ENCODE results near the gene ANKRD29.
"Not testable (repeated sequence)": the region's sequence is repeated elsewhere in the genome, so short reads cannot be mapped to it uniquely, and the experiment has no call there.

Gene ANKRD29

DNA sequence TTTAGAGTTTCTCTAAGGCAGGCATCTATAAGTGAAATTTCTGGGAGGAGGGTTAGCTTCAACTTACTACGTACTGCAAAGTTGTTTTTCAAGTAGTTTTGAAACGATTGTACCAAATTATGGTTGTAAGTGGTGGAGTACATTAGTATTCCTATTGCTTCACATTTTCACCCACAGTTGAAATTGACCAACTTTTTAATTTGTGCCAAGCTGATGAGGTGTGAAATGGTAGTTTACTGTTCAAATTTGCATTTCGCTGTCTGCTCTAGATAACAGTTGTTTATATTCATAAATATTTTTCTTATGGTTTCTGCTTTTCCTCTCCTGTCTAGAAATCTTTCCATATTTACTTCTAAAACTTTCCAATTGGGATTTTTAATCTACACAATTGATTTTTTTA lies 95.0 kb downstream of the ANKRD29 start:
- Histone ChIP-seq H3K9me3 (ENCODE audit: low read depth, low read length) (no peaks in the 10 kb centered on the region), H3K4me3 (no peak overlapping the region), H3K36me3 (ENCODE audit: insufficient read depth, low read length) (peaks cover 20% of the 10 kb centered on the region), H3K27ac (no peak overlapping the region), H3K9ac (ENCODE audit: insufficient read length) (no peak overlapping the region)
- no peak for TF ChIP-seq POLR2AphosphoS5 (IDR thresholded peaks at IDR 0.05; ENCODE audit: borderline replicate concordance, low read depth, low read length)
- TF ChIP-seq FOXP2 (optimal IDR thresholded peaks at IDR 0.05; ENCODE audit: control extremely low read depth, extremely low read length, insufficient read depth): no peak
- TF ChIP-seq EZH2 (IDR thresholded peaks at IDR 0.05): no peak
- no peak for DNase-seq (ENCODE audit: low read depth, low spot score)

DNA sequence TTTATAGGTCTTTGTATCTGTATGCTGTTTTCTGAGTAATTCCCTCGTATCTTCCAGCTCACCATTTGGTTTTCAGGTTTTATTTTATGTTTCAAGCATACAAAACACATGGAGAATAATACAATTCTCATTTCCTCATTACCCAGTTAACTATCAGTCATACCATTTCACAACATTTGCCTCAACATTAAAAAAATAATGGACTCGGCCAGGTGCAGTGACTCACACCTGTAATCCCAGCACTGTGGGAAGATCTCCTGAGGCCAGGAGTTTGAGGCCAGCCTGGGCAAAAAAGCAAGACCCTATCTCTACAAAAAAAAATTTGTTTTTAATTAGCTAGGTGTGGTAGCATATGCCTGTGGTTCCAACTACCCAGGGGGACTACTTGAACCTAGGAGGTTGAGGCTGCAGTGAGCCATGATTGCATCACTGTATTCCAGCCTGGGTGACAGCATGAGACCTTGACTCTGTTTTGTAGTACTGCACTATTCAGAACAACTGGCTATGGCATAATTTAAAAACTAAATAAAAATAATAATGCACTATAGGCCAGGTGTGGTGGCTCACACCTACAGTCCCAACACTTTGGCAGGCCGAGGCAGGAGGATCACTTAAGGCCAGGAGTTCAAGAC lies 96.7 kb downstream of the ANKRD29 start:
- Histone ChIP-seq H3K9ac (ENCODE audit: insufficient read length) (no peak overlapping the region), H3K9me3 (ENCODE audit: low read depth, low read length) (no peaks in the 10 kb centered on the region), H3K36me3 (ENCODE audit: insufficient read depth, low read length) (peaks cover 23% of the 10 kb centered on the region), H3K4me3 (no peak overlapping the region), H3K27ac (no peak overlapping the region)
- no peak for DNase-seq (ENCODE audit: low read depth, low spot score)
- TF ChIP-seq EZH2 (IDR thresholded peaks at IDR 0.05): no peak
- TF ChIP-seq FOXP2 (optimal IDR thresholded peaks at IDR 0.05; ENCODE audit: control extremely low read depth, extremely low read length, insufficient read depth): no peak
- no peak for TF ChIP-seq POLR2AphosphoS5 (IDR thresholded peaks at IDR 0.05; ENCODE audit: borderline replicate concordance, low read depth, low read length)

DNA sequence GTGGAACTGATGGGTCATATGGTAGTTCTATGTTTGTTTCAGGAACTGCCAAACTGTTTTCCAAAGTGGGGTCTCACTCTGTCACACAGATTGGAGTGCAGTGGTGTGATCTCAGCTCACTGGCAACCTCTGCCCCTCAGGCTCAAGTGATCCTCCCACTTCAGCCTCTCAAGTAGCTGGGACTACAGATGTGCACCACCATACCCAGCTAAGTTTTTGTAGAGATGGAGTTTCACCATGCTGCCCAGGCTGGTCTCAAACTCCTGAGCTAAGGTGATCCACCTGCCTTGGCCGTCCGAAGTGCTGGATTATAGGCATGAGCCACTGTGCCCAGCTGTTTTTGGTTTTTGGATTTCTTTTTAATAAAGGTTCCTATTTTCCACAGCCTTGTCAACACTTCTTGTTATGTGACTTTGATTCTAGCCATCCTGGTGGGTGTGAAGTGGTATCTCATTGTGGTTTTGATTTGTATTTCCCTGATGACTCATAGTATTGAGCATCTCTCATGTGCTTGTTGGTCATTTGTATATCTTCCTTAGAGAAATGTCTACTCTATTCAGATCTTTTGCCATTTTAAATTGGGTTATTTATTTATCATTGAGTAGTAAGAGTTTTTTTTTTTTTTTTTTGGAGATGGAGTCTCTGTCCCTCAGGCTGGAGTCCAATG lies 99.2 kb downstream of the ANKRD29 start:
- TF ChIP-seq EZH2 (IDR thresholded peaks at IDR 0.05): no peak
- no peak for TF ChIP-seq FOXP2 (optimal IDR thresholded peaks at IDR 0.05; ENCODE audit: control extremely low read depth, extremely low read length, insufficient read depth)
- TF ChIP-seq POLR2AphosphoS5 (IDR thresholded peaks at IDR 0.05; ENCODE audit: borderline replicate concordance, low read depth, low read length): no peak
- no peak overlapping the region for H3K9ac ChIP-seq (ENCODE audit: insufficient read length)
- no peak overlapping the region for H3K4me3 ChIP-seq
- no peak overlapping the region for H3K27ac ChIP-seq
- DNase-seq (ENCODE audit: low read depth, low spot score): no peak
- H3K36me3 ChIP-seq (ENCODE audit: insufficient read depth, low read length): peaks cover 28% of the 10 kb centered on the region
- no peaks in the 10 kb centered on the region for H3K9me3 ChIP-seq (ENCODE audit: low read depth, low read length)

DNA sequence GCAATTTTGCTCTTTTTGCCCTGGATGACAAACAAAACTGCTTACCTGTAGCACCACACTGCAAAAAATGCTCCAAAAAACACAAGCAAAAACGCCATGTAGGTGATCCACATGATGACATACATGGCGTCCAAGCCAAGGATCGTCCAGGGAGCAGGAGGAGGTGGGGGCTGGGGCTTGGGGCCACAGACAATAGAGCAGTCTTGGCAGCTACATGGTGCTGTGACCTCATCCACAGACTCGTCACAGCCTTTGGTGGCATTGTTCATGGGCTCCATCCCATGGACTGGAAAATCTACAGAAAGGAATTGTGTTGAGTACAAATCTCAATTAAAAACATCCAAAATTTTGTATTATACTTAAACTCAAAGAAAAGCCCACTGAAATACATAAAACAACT lies 102.5 kb downstream of the ANKRD29 start:
- TF ChIP-seq POLR2AphosphoS5 (IDR thresholded peaks at IDR 0.05; ENCODE audit: borderline replicate concordance, low read depth, low read length) (no peak), FOXP2 (optimal IDR thresholded peaks at IDR 0.05; ENCODE audit: control extremely low read depth, extremely low read length, insufficient read depth) (no peak), EZH2 (IDR thresholded peaks at IDR 0.05) (no peak)
- H3K9me3 ChIP-seq (ENCODE audit: low read depth, low read length): no peaks in the 10 kb centered on the region
- peaks cover 9% of the 10 kb centered on the region for H3K36me3 ChIP-seq (ENCODE audit: insufficient read depth, low read length)
- DNase-seq (ENCODE audit: low read depth, low spot score): no peak
- no peak overlapping the region for H3K9ac ChIP-seq (ENCODE audit: insufficient read length)
- no peak overlapping the region for H3K27ac ChIP-seq
- no peak overlapping the region for H3K4me3 ChIP-seq

DNA sequence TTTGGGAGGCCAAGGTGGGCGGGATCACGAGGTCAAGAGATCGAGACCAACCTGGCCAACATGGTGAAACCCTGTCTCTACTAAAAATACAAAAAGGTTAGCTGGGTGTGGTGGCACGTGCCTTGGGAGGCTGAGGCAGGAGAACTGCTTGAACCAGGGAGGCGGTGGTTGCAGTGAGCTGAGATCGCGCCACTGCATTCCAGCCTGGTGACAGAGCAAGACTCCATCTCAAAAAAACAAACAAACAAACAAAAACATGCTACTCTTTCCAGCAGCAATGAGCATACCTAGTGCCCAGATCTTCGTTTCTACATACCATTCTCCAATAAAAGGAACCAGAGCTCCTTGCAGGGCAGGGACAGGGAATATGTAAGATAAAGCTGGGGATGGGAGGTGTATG lies 105.2 kb downstream of the ANKRD29 start:
- not testable (repeated sequence) for H3K4me3 ChIP-seq; H3K9ac ChIP-seq (ENCODE audit: insufficient read length); H3K9me3 ChIP-seq (ENCODE audit: low read depth, low read length); H3K27ac ChIP-seq; DNase-seq (ENCODE audit: low read depth, low spot score)
- peaks cover 17% of the 10 kb centered on the region for H3K36me3 ChIP-seq (ENCODE audit: insufficient read depth, low read length)

DNA sequence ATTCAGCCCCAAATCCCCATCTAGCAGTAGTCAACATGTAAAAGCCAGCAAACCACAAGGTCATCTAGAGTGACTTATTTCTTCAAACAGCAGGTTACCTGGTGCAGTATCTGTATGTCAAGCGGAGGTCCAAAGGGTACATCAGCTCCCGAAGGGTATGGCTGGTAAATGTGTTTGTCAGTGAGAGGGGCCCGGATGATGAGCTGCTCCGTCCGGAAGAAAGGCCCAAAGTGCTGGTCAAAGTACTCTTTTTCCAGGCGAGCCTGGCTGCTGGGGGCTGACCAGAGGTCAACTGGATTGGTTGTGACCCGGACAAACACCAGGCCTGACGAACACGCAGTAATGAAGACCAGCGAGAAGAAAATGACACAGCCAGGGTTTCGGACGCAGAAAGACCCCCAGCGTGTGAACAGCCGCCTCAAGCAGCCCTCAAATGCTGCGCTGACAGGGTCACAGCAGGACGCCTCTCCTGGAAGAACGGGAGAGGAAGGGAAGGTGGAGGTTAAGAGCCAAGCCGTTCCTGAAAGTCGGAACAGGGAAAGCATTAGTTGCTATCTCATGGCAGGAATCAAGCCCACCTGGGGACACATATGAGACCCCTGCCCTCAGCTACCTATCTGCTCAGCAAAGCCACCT lies 106.4 kb downstream of the ANKRD29 start:
- H3K4me3 ChIP-seq: no peak overlapping the region
- H3K27ac ChIP-seq: no peak overlapping the region
- no peaks in the 10 kb centered on the region for H3K9me3 ChIP-seq (ENCODE audit: low read depth, low read length)
- H3K9ac ChIP-seq (ENCODE audit: insufficient read length): no peak overlapping the region
- no peak for TF ChIP-seq FOXP2 (optimal IDR thresholded peaks at IDR 0.05; ENCODE audit: control extremely low read depth, extremely low read length, insufficient read depth)
- no peak for TF ChIP-seq POLR2AphosphoS5 (IDR thresholded peaks at IDR 0.05; ENCODE audit: borderline replicate concordance, low read depth, low read length)
- TF ChIP-seq EZH2 (IDR thresholded peaks at IDR 0.05): no peak
- no peak for DNase-seq (ENCODE audit: low read depth, low spot score)
- H3K36me3 ChIP-seq (ENCODE audit: insufficient read depth, low read length): peaks cover 16% of the 10 kb centered on the region

DNA sequence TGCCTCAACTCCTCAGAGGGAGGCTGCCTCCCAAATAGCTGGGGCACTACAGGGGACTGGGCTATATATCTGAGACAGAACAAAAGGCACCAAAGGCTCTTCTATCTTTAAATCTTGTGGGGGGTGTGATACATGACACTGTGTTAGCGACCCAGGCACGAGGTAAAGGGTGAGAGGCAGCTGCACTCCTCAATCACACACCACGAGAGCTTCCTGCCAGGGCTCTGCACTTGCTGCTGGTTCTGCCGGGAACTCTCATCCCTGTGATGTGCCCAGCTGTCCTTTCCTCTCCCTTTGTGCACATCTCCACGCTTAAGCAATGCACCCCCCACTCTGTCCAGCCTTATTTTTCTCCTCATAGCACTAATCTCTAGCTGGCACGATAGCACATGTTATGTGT lies 108.8 kb downstream of the ANKRD29 start:
- peaks cover 7% of the 10 kb centered on the region; the same call in 1 of the 2 replicates for H3K36me3 ChIP-seq (ENCODE audit: insufficient read depth, low read length)
- TF ChIP-seq EZH2 (IDR thresholded peaks at IDR 0.05) (no peak), POLR2AphosphoS5 (IDR thresholded peaks at IDR 0.05; ENCODE audit: borderline replicate concordance, low read depth, low read length) (no peak), FOXP2 (optimal IDR thresholded peaks at IDR 0.05; ENCODE audit: control extremely low read depth, extremely low read length, insufficient read depth) (no peak)
- no peak overlapping the region for H3K9ac ChIP-seq (ENCODE audit: insufficient read length)
- no peak overlapping the region for H3K4me3 ChIP-seq
- H3K9me3 ChIP-seq (ENCODE audit: low read depth, low read length): no peaks in the 10 kb centered on the region
- H3K27ac ChIP-seq: no peak overlapping the region
- no peak for DNase-seq (ENCODE audit: low read depth, low spot score)

DNA sequence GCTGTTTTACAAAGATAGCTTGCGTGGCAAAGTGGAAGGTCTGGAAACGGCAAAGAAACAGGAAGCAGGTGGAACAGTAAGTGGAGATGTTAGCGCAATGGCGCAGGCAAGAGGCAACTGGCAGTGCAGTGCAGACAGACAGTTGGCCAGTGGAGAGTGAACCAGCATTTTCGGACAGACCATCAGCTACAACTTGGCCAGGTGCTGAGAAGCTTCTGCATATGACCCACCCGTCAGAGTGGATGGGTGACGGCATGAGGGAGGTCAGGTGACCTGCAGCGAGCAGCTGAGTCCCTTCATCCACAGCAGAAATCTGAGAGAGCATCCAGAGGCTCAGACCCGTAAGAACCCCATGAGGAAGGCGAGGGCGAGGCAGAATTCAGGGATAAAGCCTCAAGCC lies 110.2 kb downstream of the ANKRD29 start:
- H3K36me3 ChIP-seq (ENCODE audit: insufficient read depth, low read length): peaks cover 7% of the 10 kb centered on the region; the same call in 1 of the 2 replicates
- TF ChIP-seq FOXP2 (optimal IDR thresholded peaks at IDR 0.05; ENCODE audit: control extremely low read depth, extremely low read length, insufficient read depth) (no peak), POLR2AphosphoS5 (IDR thresholded peaks at IDR 0.05; ENCODE audit: borderline replicate concordance, low read depth, low read length) (no peak), EZH2 (IDR thresholded peaks at IDR 0.05) (no peak)
- no peak overlapping the region for H3K4me3 ChIP-seq
- no peaks in the 10 kb centered on the region for H3K9me3 ChIP-seq (ENCODE audit: low read depth, low read length)
- no peak overlapping the region for H3K9ac ChIP-seq (ENCODE audit: insufficient read length)
- no peak overlapping the region for H3K27ac ChIP-seq
- no peak for DNase-seq (ENCODE audit: low read depth, low spot score)

Data from SK-N-MC (cell line).